SK-N-MC (cell line): Measurements from ENCODE around the gene LRP8.

ENCODE experiments used
- EZH2 ChIP-seq: fragments of 200-600 bp; sonication (generic); IDR thresholded peaks from one replicate; pipeline ENCODE4 v1.6.1; 2017; ENCODE audit warnings: antibody characterized with exemption
- FOXP2 ChIP-seq: optimal IDR thresholded peaks from 2 replicates; pipeline ENCODE3; 2011; ENCODE audit warnings: mild to moderate bottlenecking, moderate library complexity; ENCODE audit not compliant: insufficient read depth; ENCODE audit errors: extremely low read length, control extremely low read depth
- POLR2AphosphoS5 ChIP-seq: IDR thresholded peaks from 2 replicates; pipeline ENCODE4 v1.6.1; 2012; ENCODE audit warnings: mild to moderate bottlenecking, low read depth, low read length, borderline replicate concordance

DNA sequence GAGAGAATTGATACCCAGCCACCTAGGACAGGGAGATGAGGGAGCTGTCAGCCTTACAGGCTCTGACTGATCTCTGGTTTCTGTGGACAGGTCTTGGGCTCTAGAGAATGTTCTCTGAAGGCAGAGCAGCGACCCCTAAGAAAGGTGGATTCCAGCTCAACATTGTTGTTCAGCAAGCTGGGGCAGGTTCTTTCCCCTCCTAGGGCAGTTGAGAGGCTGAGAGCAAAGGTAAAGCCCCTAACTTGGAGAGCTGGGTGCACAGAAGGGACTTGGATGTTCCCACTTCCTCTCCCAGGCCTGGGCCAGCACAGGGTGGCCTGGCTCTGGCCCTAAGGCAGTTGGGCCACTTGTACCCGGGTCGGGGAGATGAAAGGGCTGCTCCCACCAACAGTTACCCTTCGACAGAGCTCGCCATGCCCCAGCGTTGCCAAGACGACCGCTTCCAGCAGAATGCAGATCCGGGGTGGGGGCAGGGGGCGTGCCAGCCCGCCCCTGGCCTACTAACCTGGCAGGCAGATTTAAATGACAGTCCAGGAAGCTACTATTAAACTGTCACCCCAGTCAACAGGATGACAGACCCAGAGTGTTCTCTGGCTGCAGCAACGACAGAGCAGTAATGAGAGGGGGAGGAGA lies 31.6 kb downstream of the LRP8 start:
- no peak for TF ChIP-seq POLR2AphosphoS5
- TF ChIP-seq EZH2 = no peak
- TF ChIP-seq FOXP2 = no peak
